SJSA1 (cell line): Measurements from ENCODE around the gene OR52E4. TPM values are rescaled to one million over a fixed set of nuclear protein-coding genes. Genes with fewer than 3 reads are reported as not detected.

Experiments used
- DNase-seq, 2 experiments: peaks; one replicate each; pipeline ENCODE4 v3.0.0-alpha.2; 2015 to 2020; ENCODE audit warnings: low spot score in 2 of 2, low read depth in 1 of 2
- H3K27ac ChIP-seq: fragments of 250-450 bp; sonication (Bioruptor Pico); 2 replicates; pipeline ENCODE4 v1.5.1; 2020; ENCODE audit warnings: mild to moderate bottlenecking, moderate library complexity
- H3K27me3 ChIP-seq: fragments of 250-450 bp; sonication (Bioruptor Pico); replicated peaks from 2 replicates; pipeline ENCODE4 v1.5.1; 2020; ENCODE audit warnings: mild to moderate bottlenecking, moderate library complexity
- H3K36me3 ChIP-seq: fragments of 250-450 bp; sonication (Bioruptor Pico); 2 replicates; pipeline ENCODE4 v1.5.1; 2020; ENCODE audit warnings: mild to moderate bottlenecking
- H3K4me1 ChIP-seq: fragments of 250-450 bp; sonication (Bioruptor Pico); replicated peaks from 2 replicates; pipeline ENCODE4 v1.6.1; 2021; ENCODE audit warnings: mild to moderate bottlenecking
- H3K4me3 ChIP-seq: fragments of 250-450 bp; sonication (Bioruptor Pico); 2 replicates; pipeline ENCODE4 v1.5.1; 2020; ENCODE audit warnings: mild to moderate bottlenecking
- H3K9me3 ChIP-seq: fragments of 250-450 bp; sonication (Bioruptor Pico); replicated peaks from 2 replicates; pipeline ENCODE4 v1.5.1; 2020; ENCODE audit warnings: mild to moderate bottlenecking
- total RNA-seq: library from RNA; depleted of rRNA; stranded (reverse); fragments of >200 nt; shearing (Covaris generic); gene quantifications from 2 replicates; pipeline ENCODE4 v1.2.3, GENCODE V29; 2014

Gene OR52E4
- total RNA-seq, 1 experiment from 2014 or later: not detected

DNA sequence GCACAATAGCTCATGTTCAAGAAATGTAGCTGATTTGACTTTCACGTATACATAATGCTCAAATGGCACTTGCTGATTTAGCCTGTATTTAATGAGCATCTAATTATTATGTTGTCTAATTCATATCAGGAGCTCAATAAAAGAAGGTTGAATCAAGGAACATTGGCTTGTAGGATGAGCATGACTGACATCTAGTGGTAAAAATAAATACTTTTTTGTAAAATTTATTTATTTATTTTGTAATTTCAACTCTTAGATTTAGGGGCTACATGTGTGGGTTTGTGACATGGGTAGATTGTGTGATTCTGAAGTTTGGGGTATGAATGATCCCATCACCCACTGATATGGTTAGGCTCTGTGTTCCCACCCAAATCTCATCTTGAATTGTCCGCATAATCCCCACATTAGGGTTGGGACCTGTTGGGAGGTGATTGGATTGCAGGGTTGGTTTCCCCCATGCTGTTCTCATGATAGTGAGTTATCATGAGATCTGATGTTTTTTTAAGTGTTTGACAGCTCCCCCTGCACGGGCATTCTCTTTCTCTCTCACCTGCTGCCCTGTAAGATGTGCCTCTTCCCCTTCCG is 10.9 kb downstream of the OR52E4 start:
- Histone ChIP-seq H3K4me1 (no peaks in the 10 kb centered on the region), H3K4me3 (no peak overlapping the region), H3K27me3 (no peaks in the 10 kb centered on the region), H3K27ac (no peak overlapping the region), H3K9me3 (no peaks in the 10 kb centered on the region), H3K36me3 (no peaks in the 10 kb centered on the region)
- no peak for DNase-seq

DNA sequence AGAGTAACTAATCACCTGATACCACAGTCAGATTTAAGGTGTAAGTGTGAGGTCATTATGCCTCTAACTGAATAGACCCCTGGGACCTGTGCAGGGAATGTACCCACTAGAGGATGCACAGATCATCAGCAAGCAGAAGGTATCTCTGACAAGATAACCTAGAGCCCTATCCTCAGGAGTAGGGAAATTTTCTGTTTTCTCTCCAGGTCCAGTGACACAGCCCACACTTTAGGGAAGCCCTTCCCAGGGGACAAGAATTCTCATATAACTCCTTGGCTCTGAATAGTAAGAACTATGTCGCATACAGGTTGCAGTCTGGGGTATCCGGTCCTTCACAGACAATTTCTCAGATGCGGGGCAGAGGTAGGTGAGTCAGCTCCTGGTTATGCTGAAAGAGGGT is 12.5 kb downstream of the OR52E4 start, which contains the start of gene OR52E5:
Gene OR52E5, plus strand, starts transcription at position 301 of the 400 bp plus-strand sequence. CDS start 7,569 bp downstream, outside the sequence.
- Histone ChIP-seq H3K27ac (no peak within 1 kb of the TSS), H3K4me1 (no peaks in the 10 kb centered on the region), H3K9me3 (no peaks in the 10 kb centered on the region), H3K4me3 (no peak within 1 kb of the TSS), H3K27me3 (no peaks in the 10 kb centered on the region), H3K36me3 (no peaks in the 10 kb centered on the region)
- no peak for DNase-seq

DNA sequence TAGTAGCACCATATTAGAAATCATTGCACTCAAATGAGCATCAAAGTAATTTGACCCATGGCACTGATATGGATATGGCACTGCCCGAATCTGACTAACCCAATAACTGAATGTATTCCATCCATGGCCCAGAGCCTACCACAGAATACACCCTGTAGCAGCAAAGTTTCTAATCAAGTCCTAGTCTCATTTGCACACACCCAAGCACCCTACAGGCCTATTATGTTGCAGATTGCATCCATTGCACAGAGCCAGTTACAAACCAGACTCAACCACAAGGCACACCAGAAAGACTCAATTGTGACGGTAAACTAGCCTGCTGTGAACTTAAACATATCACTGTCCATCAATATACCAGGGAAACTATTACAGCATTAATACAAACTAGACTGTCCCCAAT is 19.1 kb downstream of the OR52E4 start:
- H3K4me1 ChIP-seq: no peaks in the 10 kb centered on the region
- no peak overlapping the region for H3K27ac ChIP-seq
- no peaks in the 10 kb centered on the region for H3K9me3 ChIP-seq
- H3K4me3 ChIP-seq: no peak overlapping the region
- no peaks in the 10 kb centered on the region for H3K27me3 ChIP-seq
- no peak for DNase-seq
- H3K36me3 ChIP-seq: no peaks in the 10 kb centered on the region

DNA sequence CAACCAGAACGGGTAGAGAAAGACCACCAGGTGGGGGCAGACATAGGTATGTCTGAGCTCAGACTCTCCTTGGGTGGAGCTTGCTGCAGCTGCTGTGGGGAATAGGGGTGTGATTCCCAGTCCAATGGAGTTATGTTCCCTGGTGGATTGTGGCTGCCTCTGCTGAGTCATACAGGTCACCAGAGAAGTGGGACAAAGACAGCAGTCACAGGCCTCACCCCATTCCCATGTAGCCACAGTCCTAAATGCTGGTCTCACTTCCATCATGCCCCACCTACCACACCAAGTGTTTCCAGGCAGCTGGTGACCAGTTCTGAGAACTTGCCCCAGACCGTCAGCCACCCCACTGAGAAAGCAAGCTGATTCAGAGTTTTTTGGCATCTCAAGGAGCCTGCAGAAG is 30.1 kb downstream of the OR52E4 start:
- Histone ChIP-seq H3K4me1 (no peaks in the 10 kb centered on the region), H3K36me3 (no peaks in the 10 kb centered on the region), H3K9me3 (no peaks in the 10 kb centered on the region), H3K27ac (no peak overlapping the region), H3K4me3 (no peak overlapping the region), H3K27me3 (no peaks in the 10 kb centered on the region)
- no peak for DNase-seq

DNA sequence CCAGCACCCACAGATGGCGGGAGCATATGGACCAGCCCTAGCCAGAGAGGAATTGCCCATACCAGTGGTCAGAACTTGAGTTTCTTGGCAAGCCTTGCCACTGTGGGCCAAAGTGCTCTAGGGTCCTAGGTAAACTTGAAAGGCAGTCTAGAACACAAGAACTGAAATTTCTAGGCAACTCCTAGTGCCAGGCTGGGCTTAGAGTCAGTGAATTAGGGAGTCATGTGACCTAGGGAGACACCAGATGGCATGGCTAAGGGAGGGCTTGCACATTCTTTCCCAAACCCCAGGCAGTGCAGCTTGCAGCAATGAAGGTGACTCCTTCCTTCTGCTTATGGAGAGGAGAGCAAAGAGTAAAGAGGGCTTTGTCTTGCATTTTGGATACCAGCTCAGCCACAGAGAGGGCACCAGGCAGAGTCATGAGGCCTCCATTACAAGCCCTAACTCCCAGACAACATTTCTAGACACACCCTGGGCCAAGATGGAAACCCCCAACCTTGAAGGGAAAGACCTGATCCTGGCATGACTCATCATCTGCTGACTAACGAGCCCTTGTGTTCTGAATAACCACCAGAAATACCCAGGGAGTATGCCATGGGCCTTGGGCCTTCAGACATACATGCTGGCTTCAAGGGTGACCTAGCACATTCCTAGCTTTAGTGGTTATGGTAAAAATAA is 42.5 kb downstream of the OR52E4 start:
- Histone ChIP-seq H3K4me3 (no peak overlapping the region), H3K36me3 (no peaks in the 10 kb centered on the region), H3K4me1 (no peaks in the 10 kb centered on the region), H3K9me3 (no peaks in the 10 kb centered on the region), H3K27ac (no peak overlapping the region), H3K27me3 (no peaks in the 10 kb centered on the region)
- no peak for DNase-seq

DNA sequence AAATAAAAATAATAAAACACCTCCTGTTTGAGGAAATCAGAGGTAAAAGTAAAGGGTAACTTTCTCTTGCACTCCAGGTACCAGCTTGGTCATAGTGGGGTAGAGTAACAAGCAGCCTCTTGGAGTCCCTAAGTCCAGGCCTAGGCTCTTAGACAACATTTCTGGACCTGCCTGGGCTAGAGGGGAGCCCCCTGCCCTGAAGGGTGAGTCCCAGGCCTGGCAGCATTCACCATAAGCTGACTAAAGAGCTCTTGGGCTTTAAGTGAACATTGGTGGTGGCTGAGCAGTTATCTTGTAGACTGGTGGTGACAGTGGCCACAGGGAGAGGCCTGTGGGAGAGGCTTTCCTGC is 43.0 kb downstream of the OR52E4 start:
- DNase-seq: no peak
- H3K4me3 ChIP-seq: no peak overlapping the region
- H3K4me1 ChIP-seq: no peaks in the 10 kb centered on the region
- no peaks in the 10 kb centered on the region for H3K27me3 ChIP-seq
- no peak overlapping the region for H3K27ac ChIP-seq
- no peaks in the 10 kb centered on the region for H3K36me3 ChIP-seq
- no peaks in the 10 kb centered on the region for H3K9me3 ChIP-seq

DNA sequence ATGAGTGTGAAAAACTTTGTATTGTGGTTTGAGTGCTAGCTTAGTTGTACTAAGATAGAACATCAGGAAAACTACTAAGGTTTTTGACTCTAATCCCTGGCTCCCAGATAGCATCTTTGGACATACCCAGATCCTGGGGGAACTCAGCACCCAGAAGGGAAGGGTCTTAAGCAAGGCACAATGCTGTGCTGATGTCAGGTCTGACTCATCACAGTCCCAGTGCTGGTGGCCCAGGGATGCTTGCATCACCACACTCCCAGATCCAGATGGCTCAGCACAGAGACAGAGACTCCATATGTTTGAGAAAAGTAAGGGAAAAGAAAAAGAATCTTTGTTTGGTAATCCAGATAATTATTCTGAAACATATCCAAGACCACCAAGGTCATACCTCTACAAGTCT is 43.4 kb downstream of the OR52E4 start:
- no peaks in the 10 kb centered on the region for H3K36me3 ChIP-seq
- no peak overlapping the region for H3K4me3 ChIP-seq
- H3K4me1 ChIP-seq: no peaks in the 10 kb centered on the region
- H3K27ac ChIP-seq: no peak overlapping the region
- no peaks in the 10 kb centered on the region for H3K9me3 ChIP-seq
- DNase-seq: no peak
- H3K27me3 ChIP-seq: no peaks in the 10 kb centered on the region

DNA sequence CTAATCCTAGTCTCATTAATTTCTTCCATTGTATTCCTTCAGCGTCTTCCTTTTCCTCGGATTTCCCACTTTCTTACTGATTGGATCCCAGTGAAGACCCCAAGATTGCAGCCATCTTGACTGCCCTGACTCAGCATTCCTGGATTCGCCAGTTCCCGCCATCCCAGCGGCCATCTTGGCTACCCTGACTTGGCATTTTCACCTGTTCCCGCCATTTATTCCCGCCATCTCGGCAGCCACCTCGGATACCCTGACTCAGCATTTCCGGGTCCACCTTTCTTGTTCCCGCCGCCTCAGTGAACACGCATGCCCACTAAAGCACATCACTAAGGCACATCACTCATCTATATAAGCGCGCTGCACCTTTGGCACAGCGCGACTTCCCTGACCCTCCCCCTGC is 47.8 kb downstream of the OR52E4 start:
- no peaks in the 10 kb centered on the region for H3K27me3 ChIP-seq
- H3K27ac ChIP-seq: no peak overlapping the region
- H3K4me1 ChIP-seq: no peaks in the 10 kb centered on the region
- DNase-seq: no peak
- no peak overlapping the region for H3K4me3 ChIP-seq
- H3K9me3 ChIP-seq: no peaks in the 10 kb centered on the region
- H3K36me3 ChIP-seq: no peaks in the 10 kb centered on the region

DNA sequence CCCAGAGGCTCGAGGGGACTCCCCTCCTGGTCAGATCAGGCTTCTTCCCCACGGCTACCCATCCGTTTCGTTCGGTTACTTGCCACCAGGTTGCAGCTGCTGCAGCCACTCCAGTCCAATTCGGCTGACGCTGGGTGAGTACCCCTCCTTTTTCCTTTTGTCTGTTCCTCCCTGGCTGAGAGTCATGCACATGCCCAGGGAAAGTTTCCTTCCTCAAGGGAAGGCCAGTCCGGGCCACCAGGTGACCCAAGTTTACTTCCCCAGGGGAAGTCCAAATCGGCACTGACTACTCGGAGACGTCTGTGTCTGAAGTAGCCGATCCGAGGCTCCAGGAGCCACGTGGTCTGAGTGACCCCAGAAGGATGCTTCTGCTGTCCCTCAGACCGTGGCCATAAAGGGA is 48.4 kb downstream of the OR52E4 start:
- no peaks in the 10 kb centered on the region for H3K4me1 ChIP-seq
- no peaks in the 10 kb centered on the region for H3K36me3 ChIP-seq
- H3K27ac ChIP-seq: no peak overlapping the region
- H3K4me3 ChIP-seq: no peak overlapping the region
- H3K27me3 ChIP-seq: no peaks in the 10 kb centered on the region
- DNase-seq: no peak
- H3K9me3 ChIP-seq: no peaks in the 10 kb centered on the region

DNA sequence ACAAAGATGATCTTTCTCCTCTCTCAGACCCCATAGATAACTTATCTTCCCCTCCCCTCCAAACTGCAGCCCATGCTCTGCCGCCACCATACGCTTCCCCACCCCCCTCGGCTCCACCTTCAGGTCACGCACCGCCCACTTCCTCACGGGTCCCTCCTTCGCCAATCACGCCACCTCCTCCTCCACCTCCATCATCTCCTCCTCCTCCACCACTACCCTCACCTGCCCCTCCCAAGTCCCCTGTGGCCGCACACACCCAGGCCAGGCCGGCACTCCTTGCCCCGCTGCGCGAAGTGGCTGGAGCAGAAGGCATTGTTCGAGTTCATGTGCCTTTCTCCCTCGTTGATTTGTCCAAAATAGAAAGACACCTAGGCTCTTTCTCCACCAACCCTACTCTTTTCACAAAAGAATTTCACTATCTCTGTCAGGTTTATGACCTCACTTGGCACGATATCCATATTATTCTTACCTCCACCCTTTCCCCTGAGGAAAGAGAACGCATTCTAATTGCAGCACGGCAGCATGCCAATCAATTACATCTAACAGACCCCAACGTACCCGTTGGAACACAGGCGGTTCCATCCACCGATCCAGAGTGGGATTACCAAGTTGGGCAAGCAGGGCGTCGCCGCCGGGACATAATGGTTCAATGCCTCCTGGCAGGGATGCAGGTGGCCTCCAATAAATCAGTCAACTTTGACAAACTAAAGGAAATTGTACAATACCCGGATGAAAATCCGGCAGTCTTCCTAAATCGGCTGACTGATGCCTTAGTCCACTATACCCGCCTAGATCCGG is 49.3 kb downstream of the OR52E4 start:
- no peaks in the 10 kb centered on the region for H3K27me3 ChIP-seq
- H3K27ac ChIP-seq: no peak overlapping the region
- no peaks in the 10 kb centered on the region for H3K36me3 ChIP-seq
- no peaks in the 10 kb centered on the region for H3K9me3 ChIP-seq
- DNase-seq: no peak
- H3K4me1 ChIP-seq: no peaks in the 10 kb centered on the region
- H3K4me3 ChIP-seq: no peak overlapping the region

DNA sequence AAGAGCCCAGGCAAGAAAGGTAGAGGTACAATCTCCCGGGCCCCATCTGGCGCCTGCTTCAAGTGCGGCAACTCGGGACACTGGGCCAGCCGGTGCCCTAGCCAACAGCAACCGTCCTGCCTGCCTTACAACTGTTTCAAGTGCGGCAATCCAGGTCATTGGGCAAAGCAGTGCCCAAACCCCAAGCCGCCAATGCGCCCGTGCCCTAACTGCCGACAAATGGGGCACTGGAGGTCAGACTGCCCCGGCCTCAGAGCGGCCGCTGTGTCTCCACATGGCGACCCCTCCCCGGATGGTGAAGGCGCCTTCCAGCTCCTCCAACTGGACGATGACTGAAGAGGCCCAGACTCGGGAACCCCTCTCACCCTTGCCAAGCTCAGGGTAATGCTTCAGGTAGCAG is 50.2 kb downstream of the OR52E4 start:
- H3K4me1 ChIP-seq: no peaks in the 10 kb centered on the region
- H3K27ac ChIP-seq: no peak overlapping the region
- no peaks in the 10 kb centered on the region for H3K36me3 ChIP-seq
- no peaks in the 10 kb centered on the region for H3K9me3 ChIP-seq
- H3K27me3 ChIP-seq: no peaks in the 10 kb centered on the region
- no peak overlapping the region for H3K4me3 ChIP-seq
- DNase-seq: no peak

DNA sequence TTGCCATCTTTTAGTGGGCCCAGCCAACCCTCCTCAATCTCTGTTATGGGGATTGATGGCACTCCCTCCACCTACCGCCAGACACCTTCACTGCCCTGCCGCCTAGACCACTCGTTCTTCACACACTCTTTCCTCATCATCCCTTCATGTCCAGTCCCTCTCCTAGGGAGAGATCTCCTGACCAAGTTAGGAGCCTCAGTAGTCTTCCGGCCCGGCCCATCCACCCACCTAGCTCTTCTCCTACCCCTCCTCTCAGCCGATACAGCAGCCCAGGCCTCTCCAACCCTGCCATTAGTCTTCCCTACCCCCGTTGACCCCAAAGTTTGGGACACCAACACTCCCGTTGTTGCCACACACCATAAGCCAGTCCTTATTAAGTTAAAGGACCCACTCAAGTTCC is 50.6 kb downstream of the OR52E4 start:
- Histone ChIP-seq H3K36me3 (no peaks in the 10 kb centered on the region), H3K4me1 (no peaks in the 10 kb centered on the region), H3K9me3 (no peaks in the 10 kb centered on the region), H3K27me3 (no peaks in the 10 kb centered on the region), H3K4me3 (no peak overlapping the region), H3K27ac (no peak overlapping the region)
- no peak for DNase-seq

DNA sequence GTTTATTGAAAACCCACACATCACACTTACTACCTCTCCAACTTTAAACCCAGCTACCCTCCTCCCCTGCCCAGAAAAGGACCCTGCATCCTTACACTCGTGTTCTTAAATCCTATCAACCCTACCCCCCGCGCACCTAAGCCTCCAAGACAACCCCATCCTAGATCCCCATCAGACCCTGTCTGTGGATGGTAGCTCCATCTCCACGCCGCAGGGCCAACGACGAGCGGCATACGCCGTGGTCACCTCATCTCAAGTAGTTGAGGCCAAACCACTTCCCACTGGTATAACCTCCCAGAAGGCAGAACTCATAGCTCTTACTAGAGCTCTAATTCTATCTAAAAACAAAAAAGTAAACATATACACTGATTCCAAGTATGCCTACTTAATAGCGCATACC is 52.2 kb downstream of the OR52E4 start:
- Histone ChIP-seq H3K4me1 (no peaks in the 10 kb centered on the region), H3K4me3 (no peak overlapping the region), H3K36me3 (no peaks in the 10 kb centered on the region), H3K9me3 (no peaks in the 10 kb centered on the region), H3K27me3 (no peaks in the 10 kb centered on the region), H3K27ac (no peak overlapping the region)
- DNase-seq: no peak

DNA sequence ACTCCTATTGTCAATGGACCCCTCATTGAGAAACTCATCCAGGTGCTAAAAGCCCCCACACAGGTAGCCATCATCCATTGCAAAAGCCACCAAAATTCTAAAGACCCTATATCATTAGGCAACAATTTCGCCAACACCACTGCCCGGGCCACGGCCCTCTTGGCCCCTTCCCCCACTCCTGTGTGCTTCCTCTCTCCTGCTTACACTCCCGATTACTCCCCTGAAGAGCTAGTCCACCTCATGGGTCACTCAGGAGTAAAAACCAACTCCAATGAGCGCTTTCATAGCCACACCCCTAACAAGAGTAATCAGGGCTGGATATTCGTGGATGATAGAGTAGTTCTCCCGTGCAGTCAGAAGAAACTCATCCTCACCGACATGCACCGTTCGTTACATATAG is 52.7 kb downstream of the OR52E4 start:
- Histone ChIP-seq H3K36me3 (no peaks in the 10 kb centered on the region), H3K27ac (no peak overlapping the region), H3K27me3 (no peaks in the 10 kb centered on the region), H3K4me3 (no peak overlapping the region), H3K4me1 (no peaks in the 10 kb centered on the region), H3K9me3 (no peaks in the 10 kb centered on the region)
- no peak for DNase-seq
